Measurements from ENCODE around the gene COL15A1.
A peak's percentile ranks its signal among the peaks of the same experiment; 100 is the strongest.
"Not testable (repeated sequence)": the region's sequence is repeated elsewhere in the genome, so short reads cannot be mapped to it uniquely, and the experiment has no call there.

COL15A1 gene

GRCh38 chr9:98943682-98944056, at the start of gene COL15A1:
COL15A1 (plus strand) TSS chr9:98943907; CDS start chr9:98944062, 155 bp downstream.
- DNase-seq (ENCODE audit: low read depth): no peak

GRCh38 chr9:98894171-98894570, 49.5 kb upstream of the COL15A1 start:
- DNase-seq (ENCODE audit: low read depth): no peak

GRCh38 chr9:98894761-98895160, 48.9 kb upstream of the COL15A1 start:
- no peak for DNase-seq (ENCODE audit: low read depth)

- no peak for DNase-seq (ENCODE audit: low read depth)
Measured at GRCh38 chr9:98896632-98897031, 47.1 kb upstream of the COL15A1 start.

DNA sequence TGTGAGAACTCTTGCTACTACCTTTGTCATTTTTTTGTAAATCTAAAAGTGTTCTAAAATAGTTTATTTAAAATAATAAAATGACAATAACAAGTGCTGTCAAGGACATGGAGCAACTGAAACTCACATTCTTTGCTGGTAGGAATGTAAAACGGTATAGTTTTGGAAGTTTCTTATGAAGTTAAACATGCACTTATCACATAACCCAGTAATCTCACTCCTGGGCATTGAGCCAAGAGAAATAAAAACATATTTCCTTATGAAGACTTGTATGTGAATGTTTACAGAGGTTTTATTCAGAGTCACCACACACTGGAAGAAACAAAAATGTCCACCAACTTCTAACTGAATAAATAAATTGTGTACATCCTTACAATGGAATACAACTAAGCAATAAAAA, 46.0 kb upstream of the COL15A1 start:
- DNase-seq (ENCODE audit: low read depth): no peak

GRCh38 chr9:98899408-98900056, 44.2 kb upstream of the COL15A1 start:
- DNase-seq (ENCODE audit: low read depth): peak; percentile 63

DNA sequence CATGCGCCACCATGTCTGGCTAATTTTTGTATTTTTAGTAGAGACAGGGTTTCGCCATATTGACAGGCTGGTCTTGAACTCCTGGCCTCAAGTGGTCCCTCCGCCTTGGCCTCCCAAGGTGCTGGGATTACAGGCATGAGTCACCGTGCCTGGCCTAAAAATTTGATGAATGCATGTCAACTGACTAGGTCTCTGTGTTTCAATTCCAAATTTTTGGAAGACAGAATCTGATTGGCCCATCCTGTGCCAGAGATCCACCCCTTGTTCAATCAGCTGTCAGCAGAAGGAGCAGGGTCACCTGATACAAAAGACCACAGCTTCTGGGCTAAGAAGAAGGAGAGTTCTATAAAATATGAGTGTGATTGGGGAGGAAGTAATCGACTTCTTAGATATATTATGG, 43.5 kb upstream of the COL15A1 start:
- no peak for DNase-seq (ENCODE audit: low read depth)

- no peak for DNase-seq (ENCODE audit: low read depth)
Measured at GRCh38 chr9:98900725-98901124, 43.0 kb upstream of the COL15A1 start.

GRCh38 chr9:98901843-98902242, 41.9 kb upstream of the COL15A1 start:
- not testable (repeated sequence) for DNase-seq (ENCODE audit: low read depth)

DNA sequence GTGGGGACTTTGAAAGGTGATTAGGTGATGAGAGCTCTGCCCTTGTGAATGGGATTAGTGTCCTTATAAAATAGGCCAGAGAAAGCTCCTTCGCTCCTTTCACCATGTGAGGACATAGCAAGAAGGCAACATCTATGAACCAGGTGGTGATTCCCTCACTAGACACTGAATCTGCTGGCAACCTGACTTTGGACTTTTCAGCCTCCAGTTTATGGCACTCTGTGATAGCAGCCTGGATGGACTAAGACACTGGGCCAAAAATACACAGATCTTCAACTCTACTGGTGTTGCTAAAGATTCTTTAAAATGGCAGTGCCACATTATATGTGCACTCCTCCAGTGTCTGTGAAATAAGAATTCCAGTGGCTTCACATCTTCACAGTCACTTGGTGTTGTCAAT, 41.2 kb upstream of the COL15A1 start:
- DNase-seq (ENCODE audit: low read depth): no peak

GRCh38 chr9:98902925-98903324, 40.8 kb upstream of the COL15A1 start:
- no peak for DNase-seq (ENCODE audit: low read depth)

GRCh38 chr9:98903961-98904411, 39.7 kb upstream of the COL15A1 start:
- DNase-seq (ENCODE audit: low read depth): no peak

DNA sequence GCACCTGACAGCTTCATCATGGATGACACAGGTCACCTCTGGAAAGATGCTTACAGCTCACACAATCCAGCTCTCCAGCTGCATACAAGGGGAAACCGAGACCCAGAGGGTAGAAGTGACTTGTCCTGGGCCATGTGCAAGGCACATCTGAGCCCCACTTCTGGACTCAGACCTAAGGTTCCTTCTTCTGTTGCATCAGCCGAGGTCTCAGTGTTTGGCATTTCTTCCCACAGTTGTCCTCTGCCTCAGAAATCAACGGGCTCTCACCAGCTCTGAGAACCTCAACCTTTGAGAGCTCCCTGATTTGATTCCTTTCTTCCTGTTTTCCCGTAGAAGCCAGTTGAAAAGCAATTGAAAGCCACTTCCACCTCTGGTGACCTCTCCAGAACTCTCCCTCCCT, 38.7 kb upstream of the COL15A1 start:
- no peak for DNase-seq (ENCODE audit: low read depth)

- no peak for DNase-seq (ENCODE audit: low read depth)
Measured at GRCh38 chr9:98906273-98907040, 37.2 kb upstream of the COL15A1 start.

- no peak for DNase-seq (ENCODE audit: low read depth)
Measured at GRCh38 chr9:98907055-98907454, 36.7 kb upstream of the COL15A1 start.

DNA sequence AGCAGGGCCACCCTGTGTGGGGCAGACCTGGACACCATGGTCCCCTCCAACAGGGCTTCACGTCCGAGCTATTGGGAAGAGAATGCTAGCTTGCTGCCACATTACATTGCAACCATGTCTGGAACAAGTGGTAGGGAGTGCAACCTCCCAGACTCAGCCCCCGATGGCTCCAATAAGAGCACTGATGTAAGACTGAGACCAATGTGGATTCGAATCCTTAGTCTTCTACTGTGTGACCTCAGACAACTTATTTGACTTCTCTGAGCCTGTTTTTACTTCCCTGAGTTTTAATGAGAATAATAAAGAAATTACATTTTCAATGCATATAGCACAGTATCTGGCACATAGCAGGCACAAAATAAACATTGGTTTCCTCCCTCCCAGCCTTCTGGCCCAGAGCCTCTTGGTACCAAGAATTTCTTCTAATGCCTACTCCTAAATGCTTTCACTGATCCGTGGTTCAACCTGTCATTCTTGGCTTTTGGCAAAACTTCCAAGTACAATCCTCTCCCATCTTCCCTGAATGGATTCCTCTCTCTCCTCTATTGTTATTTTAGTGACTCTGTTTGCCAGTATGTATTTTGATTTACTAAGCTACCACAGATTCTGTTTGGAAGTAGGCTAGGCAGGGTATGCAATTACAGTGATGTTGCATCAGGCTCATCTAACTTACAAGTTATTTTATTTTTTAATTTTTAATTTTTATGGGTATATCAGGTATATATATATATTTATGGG, 34.6 kb upstream of the COL15A1 start:
- peak; percentile 59 for DNase-seq (ENCODE audit: low read depth)

DNA sequence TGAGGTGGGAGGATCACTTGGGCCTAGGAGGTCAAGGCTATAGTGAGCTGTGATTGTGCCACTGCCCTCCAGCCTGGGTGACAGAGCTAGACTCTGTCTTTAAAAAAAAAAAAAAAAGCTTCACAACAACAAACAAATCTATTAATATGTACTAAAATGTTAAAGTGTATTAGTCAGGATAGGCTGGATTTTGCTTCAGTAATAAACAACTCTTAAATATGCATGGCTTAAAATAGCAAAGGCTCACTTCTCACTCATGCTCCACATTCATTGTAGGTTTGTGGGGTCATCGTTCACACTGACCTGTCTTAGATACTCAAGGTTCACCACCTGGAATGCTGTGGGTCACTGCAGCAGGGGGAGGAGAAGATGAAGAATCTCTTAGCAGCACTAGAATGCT, 33.8 kb upstream of the COL15A1 start:
- no peak for DNase-seq (ENCODE audit: low read depth)

GRCh38 chr9:98911042-98911441, 32.7 kb upstream of the COL15A1 start:
- DNase-seq (ENCODE audit: low read depth): no peak

DNA sequence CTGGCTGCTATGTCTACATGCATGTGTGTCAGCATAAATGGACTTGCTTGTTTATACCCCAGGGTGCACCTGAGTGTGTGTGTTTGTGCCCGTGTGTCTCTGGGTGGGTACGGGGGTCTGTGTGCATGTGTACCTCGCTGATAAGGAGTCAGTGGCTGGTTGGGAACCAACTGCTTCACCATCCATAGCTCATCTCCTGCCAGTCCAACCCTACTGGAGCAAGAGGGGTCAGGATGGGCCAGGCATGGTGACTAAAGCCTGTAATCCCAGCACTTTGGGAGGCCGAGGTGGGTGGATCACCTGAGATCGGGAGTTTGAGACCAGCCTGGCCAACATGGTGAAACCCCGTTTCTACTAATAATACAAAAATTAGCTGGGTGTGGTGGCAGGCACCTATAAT, 32.0 kb upstream of the COL15A1 start:
- DNase-seq (ENCODE audit: low read depth): not testable (repeated sequence)

GRCh38 chr9:98912450-98912849, 31.3 kb upstream of the COL15A1 start:
- DNase-seq (ENCODE audit: low read depth): no peak

DNA sequence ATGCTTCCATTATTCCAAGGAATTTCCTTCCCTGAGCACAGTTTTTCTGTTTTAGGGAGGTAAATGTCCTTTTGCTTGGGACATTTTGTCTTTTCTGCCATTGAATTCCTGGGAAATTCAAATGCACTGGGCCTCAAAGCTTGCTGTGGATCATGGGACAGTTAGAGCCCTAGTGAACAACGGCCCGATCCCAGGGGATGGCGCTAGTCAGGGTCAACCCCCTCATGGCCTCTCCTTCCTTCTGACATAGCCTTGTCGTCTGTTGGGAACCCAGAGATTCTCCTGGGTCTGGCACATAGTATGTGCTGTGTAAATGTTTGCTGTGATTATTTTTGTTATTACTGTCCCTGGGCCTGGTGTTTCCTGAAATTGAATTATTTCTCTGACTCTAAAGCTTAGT, 30.7 kb upstream of the COL15A1 start:
- DNase-seq (ENCODE audit: low read depth): no peak

- no peak for DNase-seq (ENCODE audit: low read depth)
Measured at GRCh38 chr9:98913705-98914104, 30.0 kb upstream of the COL15A1 start.

GRCh38 chr9:98915599-98915998, 28.1 kb upstream of the COL15A1 start:
- no peak for DNase-seq (ENCODE audit: low read depth)
